HepG2 (cell line): Measurements from ENCODE around the gene ADAM19. TPM values are rescaled to one million over a fixed set of nuclear protein-coding genes. Genes with fewer than 3 reads are reported as not detected.

Source experiments
- CEBPB ChIP-seq: IDR thresholded peaks from 2 replicates; pipeline ENCODE4 v1.6.1; 2011; ENCODE audit warnings: low read depth, low read length, improper control_type of control experiment, borderline replicate concordance
- CEBPZ ChIP-seq: IDR thresholded peaks from 2 replicates; pipeline ENCODE4 v1.6.1; 2012; ENCODE audit warnings: low read length, improper control_type of control experiment
- GMEB2 ChIP-seq: IDR thresholded peaks from 2 replicates; pipeline ENCODE4 v1.6.1; 2016; ENCODE audit warnings: missing biosample characterization, missing genetic modification reagents, low read depth
- GTF3A ChIP-seq: sonication (generic); formaldehyde crosslinking; conservative IDR thresholded peaks from 2 replicates; pipeline ENCODE4 v1.4.0; 2020; ENCODE audit warnings: mild to moderate bottlenecking, missing genetic modification reagents
- JUN ChIP-seq: sonication (generic); formaldehyde crosslinking; IDR thresholded peaks from 2 replicates; pipeline ENCODE4 v1.4.0; 2020; ENCODE audit warnings: mild to moderate bottlenecking, missing genetic modification reagents
- RARA ChIP-seq: IDR thresholded peaks from 2 replicates; pipeline ENCODE4 v1.6.1; 2016; ENCODE audit warnings: missing genetic modification reagents, missing compliant biosample characterization
- TMF1 ChIP-seq: sonication (generic); formaldehyde crosslinking; IDR thresholded peaks from 2 replicates; pipeline ENCODE4 v1.8.1; 2022; ENCODE audit warnings: low read depth, missing genetic modification reagents
- ZBTB40 ChIP-seq, 2 experiments: fragments of 450-650 bp in 1 of 2; sonication (generic) in 1 of 2; formaldehyde crosslinking in 1 of 2; IDR thresholded peaks; 2 replicates each; pipeline versions ENCODE4 v1.6.1 to v1.8.0; 2016 to 2022; ENCODE audit warnings: antibody characterized with exemption in 1 of 2, mild to moderate bottlenecking in 1 of 2, missing genetic modification reagents in 1 of 2
- ZNF275 ChIP-seq: sonication (generic); formaldehyde crosslinking; IDR thresholded peaks from 2 replicates; pipeline ENCODE4 v1.8.0; 2022; ENCODE audit warnings: missing genetic modification reagents, mild to moderate bottlenecking, inconsistent platforms, borderline replicate concordance
- ZNF317 ChIP-seq: sonication (generic); formaldehyde crosslinking; IDR thresholded peaks from 2 replicates; pipeline ENCODE4 v1.5.0; 2020; ENCODE audit warnings: mild to moderate bottlenecking, missing genetic modification reagents
- ZNF75D ChIP-seq: sonication (generic); formaldehyde crosslinking; IDR thresholded peaks from 2 replicates; pipeline ENCODE4 v1.8.1; 2023; ENCODE audit warnings: missing genetic modification reagents, mild to moderate bottlenecking, borderline replicate concordance
- polyA plus RNA-seq, 8 experiments: library from polyadenylated mRNA; depleted of rRNA in 3 of 8; stranded (reverse) in 7 of 8; unstranded in 1 of 8; fragments of >200 nt; fragmentation: Illumina TruSeq in 4 of 8; extraction: Trizol in 4 of 8; gene quantifications; 2 replicates each; pipeline versions ENCODE4 v1.2.1 to v1.2.3, GENCODE V29; 2011 to 2016; ENCODE audit warnings: low read depth in 4 of 8, missing spikeins in 1 of 8, mixed read lengths in 1 of 8; ENCODE audit not compliant: insufficient read depth in 1 of 8
- total RNA-seq, 5 experiments: library from RNA; depleted of rRNA; stranded (reverse); fragments of >200 nt; fragmentation: Illumina TruSeq; extraction: Trizol; gene quantifications; 2 replicates each; pipeline ENCODE4 v1.2.3, GENCODE V29; 2016; ENCODE audit warnings: low read depth in 1 of 5

Gene ADAM19
- total and polyA plus RNA-seq, 2 of the 13 experiments (the other 11 are each of a cell fraction or from before 2014, with no cell fraction given), result 0.38 to 0.74 TPM

- TF ChIP-seq ZBTB40 (IDR thresholded peaks at IDR 0.05) (no peak), ZBTB40 (CRISPR knock-in tag; IDR thresholded peaks at IDR 0.05) (no peak), ZNF275 (CRISPR knock-in tag) (no peak), GTF3A (CRISPR knock-in tag) (no peak), ZNF317 (0 out of 2 replicates have a peak, but pooled peaks have one; percentile 42), CEBPZ (no peak), TMF1 (CRISPR knock-in tag) (no peak), CEBPB (peak; percentile 65; the same call in 1 of the 2 replicates), RARA (CRISPR knock-in tag) (peak; percentile 89), ZNF75D (CRISPR knock-in tag) (no peak), JUN (0 out of 2 replicates have a peak, but pooled peaks have one; percentile 16), GMEB2 (CRISPR knock-in tag) (no peak)
These were observed 63.6 kb downstream of the ADAM19 start (continued) for GRCh38 chr5:157511651-157512644.
